H1 (cell line): ENCODE measurements around the gene DISC1. TPM values are rescaled to one million over a fixed set of nuclear protein-coding genes. Genes with fewer than 3 reads are reported as not detected.

Experiments
- CTCF ChIA-PET: fragments of 300-600 bp; sonication (Branson Sonifier 250); formaldehyde crosslinking; loops from one replicate; lab custom pipeline; 2021; ENCODE audit not compliant: partially characterized antibody; lab: Charles Lee
- POLR2A ChIA-PET: fragments of 300-600 bp; sonication (Branson Sonifier 250); formaldehyde crosslinking; loops from one replicate; lab custom pipeline; 2021; ENCODE audit warnings: inconsistent platforms; ENCODE audit not compliant: partially characterized antibody; lab: Charles Lee
- DNase-seq, 2 experiments: peaks; one replicate each; pipeline versions ENCODE4 v3.0.0 to v3.0.0-alpha.2; 2010 to 2022; ENCODE audit warnings: low spot score in 2 of 2, low read depth in 1 of 2, mixed read lengths in 1 of 2
- FAIRE-seq: peaks from 2 replicates; lab custom pipeline; 2011; peaks lifted over from hg19 to GRCh38; lab: Jason Lieb, UNC
- H2AFZ ChIP-seq: 2 replicates; pipeline ENCODE4 v1.8.1; 2012; ENCODE audit warnings: low read length, inconsistent platforms
- H2AK5ac ChIP-seq: 2 replicates; pipeline ENCODE4 v1.6.1; 2013; ENCODE audit warnings: low read depth, low read length
- H2BK120ac ChIP-seq: replicated peaks from 2 replicates; pipeline ENCODE3; 2013; ENCODE audit warnings: low read depth, low read length, inconsistent platforms
- H2BK12ac ChIP-seq: 2 replicates; pipeline ENCODE4 v1.6.1; 2013; ENCODE audit warnings: low read depth, low read length
- H2BK15ac ChIP-seq: 2 replicates; pipeline ENCODE4 v1.6.1; 2013; ENCODE audit warnings: low read length
- H2BK20ac ChIP-seq: 2 replicates; pipeline ENCODE4 v1.6.1; 2013; ENCODE audit warnings: low read length
- H2BK5ac ChIP-seq: 2 replicates; pipeline ENCODE4 v1.6.1; 2013; ENCODE audit warnings: low read depth, low read length
- H3K14ac ChIP-seq: 2 replicates; pipeline ENCODE4 v1.6.1; 2013; ENCODE audit warnings: inconsistent platforms; ENCODE audit not compliant: insufficient read length
- H3K18ac ChIP-seq: 2 replicates; pipeline ENCODE4 v1.6.1; 2013; ENCODE audit warnings: low read length; ENCODE audit errors: extremely low read depth
- H3K23ac ChIP-seq: 2 replicates; pipeline ENCODE4 v1.6.1; 2013; ENCODE audit warnings: inconsistent platforms; ENCODE audit not compliant: insufficient read length
- H3K23me2 ChIP-seq: 2 replicates; pipeline ENCODE4 v1.6.1; 2013; ENCODE audit warnings: low read depth, low read length
- H3K27ac ChIP-seq: 2 replicates; pipeline ENCODE4 v1.6.1; 2011; ENCODE audit warnings: low read depth, low read length, inconsistent platforms
- H3K27me3 ChIP-seq, 4 experiments: replicated peaks in 1 of 4; 1 replicate in 1 of 4; 2 replicates in 3 of 4; pipeline versions ENCODE4 v1.6.1 to v1.8.1; 2011 to 2013; ENCODE audit warnings: low read length in 3 of 4, mild to moderate bottlenecking in 3 of 4, inconsistent platforms in 2 of 4, mixed read lengths in 2 of 4, moderate library complexity in 1 of 4; ENCODE audit not compliant: control insufficient read depth in 3 of 4, insufficient read depth in 3 of 4; ENCODE audit errors: extremely low read depth in 1 of 4
- H3K36me3 ChIP-seq, 4 experiments: 2 replicates each; pipeline versions ENCODE4 v1.6.1 to v1.8.1; 2011 to 2013; ENCODE audit warnings: mild to moderate bottlenecking in 4 of 4, low read length in 3 of 4, moderate library complexity in 2 of 4, control low read depth in 1 of 4, inconsistent platforms in 1 of 4; ENCODE audit not compliant: insufficient read depth in 4 of 4, control insufficient read depth in 2 of 4
- H3K4ac ChIP-seq: replicated peaks from 2 replicates; pipeline ENCODE3; 2013; ENCODE audit warnings: low read length, low read depth, mixed read lengths, inconsistent platforms; ENCODE audit not compliant: insufficient read length
- H3K4me1 ChIP-seq, 4 experiments: replicated peaks in 1 of 4; 1 replicate in 1 of 4; 2 replicates in 3 of 4; pipeline versions ENCODE4 v1.6.1 to v1.8.1; 2011 to 2013; ENCODE audit warnings: low read length in 3 of 4, inconsistent platforms in 2 of 4, mixed read lengths in 1 of 4; ENCODE audit not compliant: insufficient read depth in 4 of 4, control insufficient read depth in 3 of 4
- H3K4me2 ChIP-seq, 2 experiments: 2 replicates each; pipeline versions ENCODE4 v1.6.1 to v1.8.1; 2011 to 2013; ENCODE audit warnings: low read depth in 2 of 2, low read length in 2 of 2, control low read depth in 1 of 2, inconsistent platforms in 1 of 2, mild to moderate bottlenecking in 1 of 2; ENCODE audit not compliant: insufficient read depth in 1 of 2
- H3K4me3 ChIP-seq, 4 experiments: fragments of 200-600, 300-600 bp in 1 of 4; sonication (generic), shearing (Covaris generic), sonication (Bioruptor Twin) in 1 of 4; 2 replicates each; pipeline versions ENCODE4 v1.5.1 to v1.8.1; 2011 to 2016; ENCODE audit warnings: low read length in 4 of 4, low read depth in 3 of 4, control low read depth in 2 of 4, inconsistent platforms in 2 of 4, mild to moderate bottlenecking in 2 of 4, mixed read lengths in 1 of 4, moderate library complexity in 1 of 4; ENCODE audit not compliant: insufficient read depth in 2 of 4; ENCODE audit errors: extremely low read depth in 1 of 4
- H3K56ac ChIP-seq: replicated peaks from 2 replicates; pipeline ENCODE3; 2013; ENCODE audit warnings: low read depth, mild to moderate bottlenecking, mixed read lengths, low read length, inconsistent platforms; ENCODE audit not compliant: insufficient read length
- H3K79me1 ChIP-seq: 2 replicates; pipeline ENCODE4 v1.6.1; 2013; ENCODE audit warnings: low read depth, low read length, control low read depth
- H3K79me2 ChIP-seq, 2 experiments: 2 replicates each; pipeline versions ENCODE4 v1.6.1 to v1.8.1; 2012 to 2013; ENCODE audit warnings: low read length in 2 of 2, mild to moderate bottlenecking in 2 of 2, inconsistent platforms in 1 of 2; ENCODE audit not compliant: insufficient read depth in 2 of 2, control insufficient read depth in 1 of 2
- H3K9ac ChIP-seq, 4 experiments: replicated peaks in 1 of 4; 1 replicate in 1 of 4; 2 replicates in 3 of 4; pipeline versions ENCODE4 v1.6.1 to v1.8.1; 2011 to 2013; ENCODE audit warnings: low read depth in 3 of 4, low read length in 3 of 4, control low read depth in 2 of 4, mild to moderate bottlenecking in 2 of 4, moderate library complexity in 2 of 4, inconsistent platforms in 1 of 4; ENCODE audit errors: extremely low read depth in 1 of 4
- H3K9me3 ChIP-seq, 2 experiments: 2 replicates each; pipeline versions ENCODE4 v1.6.1 to v1.8.1; 2012 to 2013; ENCODE audit warnings: mild to moderate bottlenecking in 2 of 2, moderate library complexity in 2 of 2, control low read depth in 1 of 2, inconsistent platforms in 1 of 2, low read depth in 1 of 2, low read length in 1 of 2, mixed read lengths in 1 of 2; ENCODE audit not compliant: insufficient read depth in 2 of 2
- H4K20me1 ChIP-seq, 2 experiments: replicated peaks in 1 of 2; 2 replicates each; pipeline versions ENCODE3 to v1.8.1; 2011 to 2013; ENCODE audit warnings: inconsistent platforms in 2 of 2, low read length in 2 of 2, mild to moderate bottlenecking in 1 of 2; ENCODE audit not compliant: insufficient read depth in 2 of 2, control insufficient read depth in 1 of 2
- H4K5ac ChIP-seq: 2 replicates; pipeline ENCODE4 v1.6.1; 2013; ENCODE audit warnings: low read length, low read depth, mixed read lengths, inconsistent platforms; ENCODE audit not compliant: insufficient read length
- H4K8ac ChIP-seq: 2 replicates; pipeline ENCODE4 v1.8.0; 2013; ENCODE audit warnings: mild to moderate bottlenecking, moderate library complexity, low read length, inconsistent platforms; ENCODE audit not compliant: insufficient read depth; ENCODE audit errors: extremely low read depth
- H4K91ac ChIP-seq: replicated peaks from 2 replicates; pipeline ENCODE3; 2013; ENCODE audit warnings: low read length, mixed read lengths, inconsistent platforms; ENCODE audit not compliant: insufficient read length
- KDM1A ChIP-seq: fragments of 200-600, 300-600 bp; sonication (generic); IDR thresholded peaks from 2 replicates; pipeline ENCODE4 v1.7.1; 2016; ENCODE audit warnings: mild to moderate bottlenecking, low read length, borderline replicate concordance
- SIX5 ChIP-seq: IDR thresholded peaks from 2 replicates; pipeline ENCODE4 v1.6.1; 2011; ENCODE audit warnings: mild to moderate bottlenecking, low read depth, low read length
- TEAD4 ChIP-seq: IDR thresholded peaks from 2 replicates; pipeline ENCODE4 v1.6.1; 2012; ENCODE audit warnings: low read depth, low read length, inconsistent platforms, mixed read lengths
- WGBS, 2 experiments: shearing (Covaris generic) in 1 of 2; methylation state at CpG; one replicate each; pipeline versions ENCODE4 v1.1.6 to v1.1.7; 2013 to 2015; ENCODE audit warnings: low lambda C conversion rate in 2 of 2, mixed read lengths in 2 of 2, inconsistent platforms in 1 of 2, low coverage in 1 of 2, missing lambda C conversion rate in 1 of 2; ENCODE audit not compliant: insufficient replicate concordance in 2 of 2, insufficient coverage in 1 of 2, insufficient read length in 1 of 2; ENCODE audit errors: extremely low coverage in 1 of 2, missing lambda C conversion rate in 1 of 2; 5-methylcytosine and 5-hydroxymethylcytosine counted together
- polyA plus RNA-seq, 7 experiments: library from polyadenylated mRNA; depleted of rRNA in 3 of 7; stranded (reverse) in 5 of 7; unstranded in 2 of 7; fragments of >200 nt in 5 of 7; fragments of 200-250 nt in 2 of 7; gene quantifications; 1 replicate in 5 of 7; 2 replicates in 1 of 7; 4 replicates in 1 of 7; pipeline versions ENCODE4 v1.2.1 to v1.2.3, GENCODE V29; 2011 to 2013; ENCODE audit warnings: missing spikeins in 2 of 7, mixed read lengths in 2 of 7
- total RNA-seq: library from RNA; stranded (reverse); fragmentation: NEBNext Ultra II Directional; extraction: Animal tissue kit (Norgen Biotek cat#: 25700); gene quantifications from 2 replicates; pipeline ENCODE4 v1.2.1, GENCODE V29; 2021

The DISC1 gene
- total and polyA plus RNA-seq, 2 of the 8 experiments (the other 6 are each of a cell fraction or from before 2014, with no cell fraction given): 1.1 to 3.5 TPM

DNA sequence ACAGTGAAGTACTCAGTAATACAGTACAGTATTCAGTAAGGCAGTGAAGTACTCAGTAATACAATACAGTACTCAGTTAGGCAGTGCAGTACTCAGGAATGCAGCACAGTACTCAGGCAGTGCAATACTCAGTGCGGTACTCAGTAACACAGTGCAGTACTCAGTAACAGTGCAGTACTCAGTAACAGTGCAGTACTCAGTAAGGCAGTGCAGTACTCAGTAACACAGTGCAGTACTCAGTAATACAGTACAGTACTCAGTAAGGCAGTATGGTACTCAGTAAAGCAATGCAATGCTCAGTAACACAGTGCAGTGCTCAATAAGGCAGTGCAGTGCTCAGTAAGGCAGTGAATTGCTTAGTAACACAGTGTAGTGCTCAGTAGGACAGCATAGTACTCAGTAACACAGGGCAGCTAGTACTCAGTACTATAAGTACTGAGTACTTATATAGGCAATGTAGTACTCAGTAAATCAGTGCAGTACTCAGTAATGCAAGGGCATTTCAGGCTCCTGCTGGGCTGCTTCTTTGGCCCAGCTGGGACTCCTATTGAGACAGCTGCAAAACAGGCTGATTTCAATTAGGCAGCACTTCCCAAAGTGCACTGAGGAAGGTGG lies 411.3 kb downstream of the DISC1 start:
- Histone ChIP-seq H3K27ac (no peak overlapping the region), H4K91ac (peak overlapping the region; percentile 31), H2BK15ac (peak overlapping the region; percentile 21), H4K8ac (no peak overlapping the region), H3K27me3 (no peaks in the 10 kb centered on the region), H3K79me1 (no peaks in the 10 kb centered on the region), H3K4ac (peak overlapping the region; percentile 70), H3K4me2 (no peak overlapping the region), H3K18ac (no peak overlapping the region), H2BK12ac (peak overlapping the region; percentile 91; the same call in 1 of the 2 replicates), H2AFZ (no peak overlapping the region), H3K9ac (no peak overlapping the region), H3K9me3 (peaks cover 0 to 4% of the 10 kb centered on the region in 2 experiments; a peak in 1 of 4 replicates), H3K4me3 (no peak overlapping the region), H3K23me2 (no peaks in the 10 kb centered on the region), H3K14ac (no peak overlapping the region), H3K23ac (no peak overlapping the region), H3K56ac (no peak overlapping the region), H2BK120ac (no peak overlapping the region), H2BK20ac (no peak overlapping the region), H3K79me2 (no peaks in the 10 kb centered on the region), H4K5ac (no peak overlapping the region), H3K4me1 (peaks cover 0 to 6% (median 0%) of the 10 kb centered on the region in 4 experiments; a peak in 1 of 7 replicates), H2AK5ac (no peak overlapping the region), H3K36me3 (no peaks in the 10 kb centered on the region), H4K20me1 (no peaks in the 10 kb centered on the region), H2BK5ac (no peak overlapping the region)
- POLR2A ChIA-PET: no interaction called here
- FAIRE-seq (no peak), DNase-seq (peak in 1 of 2 experiments; percentile 26)
- 95% methylated on average over 1 of the region's 1 CpG; no CpG with 5 or more reads in 1 of the 2 experiments for WGBS, 2 experiments
- CTCF ChIA-PET: no interaction called here
- TF ChIP-seq SIX5 (no peak), KDM1A (0 out of 2 replicates have a peak, but pooled peaks have one; percentile 16), TEAD4 (no peak)
